SK-N-SH treated with all-trans-retinoic acid at 6 μM for 48 hours (cell line): Measurements from ENCODE around the gene PPP1R1C.

Source experiments
- ATAC-seq: fragments of 200-7000 bp; cut with Tn5 transposase; 3 replicates; pipeline ENCODE4 v1.9.1; 2020; ENCODE audit warnings: mild to moderate bottlenecking, moderate library complexity
- ARNTL ChIP-seq: fragments of 450-650 bp; formaldehyde crosslinking; IDR thresholded peaks from 2 replicates; pipeline ENCODE4 v1.5.0; 2020; ENCODE audit warnings: low read depth, mild to moderate bottlenecking, moderate library complexity, borderline replicate concordance
- BACH2 ChIP-seq: fragments of 250-450 bp; sonication (Bioruptor Pico); IDR thresholded peaks from 2 replicates; pipeline ENCODE4 v1.9.0; 2021; ENCODE audit warnings: mild to moderate bottlenecking, borderline replicate concordance
- CSDC2 ChIP-seq: fragments of 250-450 bp; sonication (Bioruptor Pico); IDR thresholded peaks from 2 replicates; pipeline ENCODE4 v1.5.0; 2020; ENCODE audit warnings: mild to moderate bottlenecking, moderate library complexity
- ESRRG ChIP-seq: fragments of 250-450 bp; sonication (Bioruptor Pico); IDR thresholded peaks from 2 replicates; pipeline ENCODE4 v1.6.1; 2021; ENCODE audit warnings: mild to moderate bottlenecking
- GLIS3 ChIP-seq: fragments of 250-450 bp; sonication (Bioruptor Pico); IDR thresholded peaks from 2 replicates; pipeline ENCODE4 v1.5.0; 2020; ENCODE audit warnings: mild to moderate bottlenecking, moderate library complexity
- ISL1 ChIP-seq: fragments of 250-450 bp; sonication (Bioruptor Pico); IDR thresholded peaks from 2 replicates; pipeline ENCODE4 v2.1.2; 2022; ENCODE audit warnings: mild to moderate bottlenecking, moderate library complexity
- POU6F1 ChIP-seq: fragments of 250-450 bp; sonication (Bioruptor Pico); IDR thresholded peaks from 2 replicates; pipeline ENCODE4 v1.8.0; 2021; ENCODE audit warnings: low read depth, mild to moderate bottlenecking, moderate library complexity, borderline replicate concordance
- PPARA ChIP-seq: fragments of 250-450 bp; sonication (Bioruptor Pico); IDR thresholded peaks from 2 replicates; pipeline ENCODE4 v1.5.0; 2020; ENCODE audit warnings: mild to moderate bottlenecking, borderline replicate concordance
- RARB ChIP-seq: fragments of 250-450 bp; sonication (Bioruptor Pico); IDR thresholded peaks from 2 replicates; pipeline ENCODE4 v1.8.0; 2021; ENCODE audit warnings: mild to moderate bottlenecking, moderate library complexity
- SNAI2 ChIP-seq: fragments of 250-450 bp; sonication (Bioruptor Pico); IDR thresholded peaks from 2 replicates; pipeline ENCODE4 v1.5.0; 2020; ENCODE audit warnings: mild to moderate bottlenecking, moderate library complexity
- TCF4 ChIP-seq: fragments of 250-450 bp; sonication (Bioruptor Pico); IDR thresholded peaks from 2 replicates; pipeline ENCODE4 v1.8.0; 2021; ENCODE audit warnings: mild to moderate bottlenecking, moderate library complexity, borderline replicate concordance
- ZC3H10 ChIP-seq: fragments of 250-450 bp; sonication (Bioruptor Pico); IDR thresholded peaks from 2 replicates; pipeline ENCODE4 v1.5.1; 2021; ENCODE audit warnings: mild to moderate bottlenecking, moderate library complexity
- ZFP3 ChIP-seq: fragments of 250-450 bp; sonication (Bioruptor Pico); IDR thresholded peaks from 2 replicates; pipeline ENCODE4 v1.5.0; 2020; ENCODE audit warnings: mild to moderate bottlenecking, moderate library complexity
- ZFP30 ChIP-seq: fragments of 450-650 bp; formaldehyde crosslinking; IDR thresholded peaks from 2 replicates; pipeline ENCODE4 v1.5.0; 2022; ENCODE audit warnings: mild to moderate bottlenecking, moderate library complexity
- ZNF565 ChIP-seq: fragments of 450-650 bp; formaldehyde crosslinking; conservative IDR thresholded peaks from 2 replicates; pipeline ENCODE4 v1.5.0; 2020; ENCODE audit warnings: low read depth, mild to moderate bottlenecking, moderate library complexity
- ZNF8 ChIP-seq: fragments of 450-650 bp; formaldehyde crosslinking; IDR thresholded peaks from 2 replicates; pipeline ENCODE4 v1.5.0; 2020; ENCODE audit warnings: mild to moderate bottlenecking, moderate library complexity
- TF ChIP-seq, protein P1 (sequence below): fragments of 250-450 bp; sonication (Bioruptor Pico); IDR thresholded peaks from 2 replicates; pipeline ENCODE4 v1.5.1; 2021; ENCODE audit warnings: mild to moderate bottlenecking, moderate library complexity
- TF ChIP-seq, protein P2 (sequence below): fragments of 250-450 bp; sonication (Bioruptor Pico); IDR thresholded peaks from 2 replicates; pipeline ENCODE4 v1.5.1; 2020; ENCODE audit warnings: low read depth, mild to moderate bottlenecking, moderate library complexity
- TF ChIP-seq, protein P3 (sequence below): fragments of 250-450 bp; sonication (Bioruptor Pico); IDR thresholded peaks from 2 replicates; pipeline ENCODE4 v1.8.0; 2020; ENCODE audit warnings: mild to moderate bottlenecking, moderate library complexity, borderline replicate concordance
- TF ChIP-seq, protein P4 (sequence below): fragments of 250-450 bp; sonication (Bioruptor Pico); IDR thresholded peaks from 2 replicates; pipeline ENCODE4 v1.5.0; 2020; ENCODE audit warnings: mild to moderate bottlenecking, moderate library complexity

The PPP1R1C gene

DNA sequence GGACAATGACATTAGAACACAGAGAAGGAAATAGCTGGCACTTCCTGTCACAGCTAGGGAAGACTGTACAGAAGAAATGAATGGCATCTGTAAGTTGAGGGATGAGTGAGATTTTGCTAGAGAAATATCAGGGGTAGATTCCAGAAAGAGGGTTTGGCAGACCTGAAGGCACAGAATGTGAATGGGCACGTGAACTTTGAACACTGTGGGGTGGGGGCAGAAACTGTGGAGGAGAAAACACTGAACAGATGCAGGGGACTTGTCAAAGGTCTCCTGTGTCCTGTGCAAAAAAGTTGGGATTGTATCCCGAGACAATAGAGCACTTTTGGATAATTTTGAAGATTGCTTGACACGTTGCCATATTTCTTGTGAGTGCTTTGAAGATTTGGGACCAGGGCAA is 88.0 kb downstream of the PPP1R1C start:
- no peak for TF ChIP-seq ZFP3 (CRISPR knock-in tag)
- no peak for ATAC-seq

- no peak for TF ChIP-seq ARNTL
- no peak for TF ChIP-seq BACH2 (CRISPR knock-in tag)
- TF ChIP-seq ISL1: no peak
- ATAC-seq: no peak
Observed at GRCh38 chr2:182077023-182077422, 91.4 kb downstream of the PPP1R1C start.

- TF ChIP-seq PPARA (CRISPR knock-in tag) (no peak), ESRRG (CRISPR knock-in tag) (no peak), SNAI2 (CRISPR knock-in tag) (peak; percentile 79; the same call in 1 of the 2 replicates), RARB (CRISPR knock-in tag) (no peak), BACH2 (CRISPR knock-in tag) (no peak), ZFP30 (CRISPR knock-in tag) (no peak), CSDC2 (CRISPR knock-in tag) (no peak), ZNF565 (CRISPR knock-in tag) (no peak), ISL1 (peak; percentile 96), TCF4 (peak; percentile 71), POU6F1 (CRISPR knock-in tag) (no peak), ZC3H10 (CRISPR knock-in tag) (0 out of 2 replicates have a peak, but pooled peaks have one; percentile 58), ZNF8 (CRISPR knock-in tag) (no peak), GLIS3 (no peak)
- TF ChIP-seq, protein P1, sequence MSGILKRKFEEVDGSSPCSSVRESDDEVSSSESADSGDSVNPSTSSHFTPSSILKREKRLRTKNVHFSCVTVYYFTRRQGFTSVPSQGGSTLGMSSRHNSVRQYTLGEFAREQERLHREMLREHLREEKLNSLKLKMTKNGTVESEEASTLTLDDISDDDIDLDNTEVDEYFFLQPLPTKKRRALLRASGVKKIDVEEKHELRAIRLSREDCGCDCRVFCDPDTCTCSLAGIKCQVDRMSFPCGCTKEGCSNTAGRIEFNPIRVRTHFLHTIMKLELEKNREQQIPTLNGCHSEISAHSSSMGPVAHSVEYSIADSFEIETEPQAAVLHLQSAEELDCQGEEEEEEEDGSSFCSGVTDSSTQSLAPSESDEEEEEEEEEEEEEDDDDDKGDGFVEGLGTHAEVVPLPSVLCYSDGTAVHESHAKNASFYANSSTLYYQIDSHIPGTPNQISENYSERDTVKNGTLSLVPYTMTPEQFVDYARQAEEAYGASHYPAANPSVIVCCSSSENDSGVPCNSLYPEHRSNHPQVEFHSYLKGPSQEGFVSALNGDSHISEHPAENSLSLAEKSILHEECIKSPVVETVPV: no peak
- TF ChIP-seq, protein P2, sequence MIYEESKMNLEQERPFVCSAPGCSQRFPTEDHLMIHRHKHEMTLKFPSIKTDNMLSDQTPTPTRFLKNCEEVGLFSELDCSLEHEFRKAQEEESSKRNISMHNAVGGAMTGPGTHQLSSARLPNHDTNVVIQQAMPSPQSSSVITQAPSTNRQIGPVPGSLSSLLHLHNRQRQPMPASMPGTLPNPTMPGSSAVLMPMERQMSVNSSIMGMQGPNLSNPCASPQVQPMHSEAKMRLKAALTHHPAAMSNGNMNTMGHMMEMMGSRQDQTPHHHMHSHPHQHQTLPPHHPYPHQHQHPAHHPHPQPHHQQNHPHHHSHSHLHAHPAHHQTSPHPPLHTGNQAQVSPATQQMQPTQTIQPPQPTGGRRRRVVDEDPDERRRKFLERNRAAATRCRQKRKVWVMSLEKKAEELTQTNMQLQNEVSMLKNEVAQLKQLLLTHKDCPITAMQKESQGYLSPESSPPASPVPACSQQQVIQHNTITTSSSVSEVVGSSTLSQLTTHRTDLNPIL (CRISPR knock-in tag): peak; percentile 84
- TF ChIP-seq, protein P3, sequence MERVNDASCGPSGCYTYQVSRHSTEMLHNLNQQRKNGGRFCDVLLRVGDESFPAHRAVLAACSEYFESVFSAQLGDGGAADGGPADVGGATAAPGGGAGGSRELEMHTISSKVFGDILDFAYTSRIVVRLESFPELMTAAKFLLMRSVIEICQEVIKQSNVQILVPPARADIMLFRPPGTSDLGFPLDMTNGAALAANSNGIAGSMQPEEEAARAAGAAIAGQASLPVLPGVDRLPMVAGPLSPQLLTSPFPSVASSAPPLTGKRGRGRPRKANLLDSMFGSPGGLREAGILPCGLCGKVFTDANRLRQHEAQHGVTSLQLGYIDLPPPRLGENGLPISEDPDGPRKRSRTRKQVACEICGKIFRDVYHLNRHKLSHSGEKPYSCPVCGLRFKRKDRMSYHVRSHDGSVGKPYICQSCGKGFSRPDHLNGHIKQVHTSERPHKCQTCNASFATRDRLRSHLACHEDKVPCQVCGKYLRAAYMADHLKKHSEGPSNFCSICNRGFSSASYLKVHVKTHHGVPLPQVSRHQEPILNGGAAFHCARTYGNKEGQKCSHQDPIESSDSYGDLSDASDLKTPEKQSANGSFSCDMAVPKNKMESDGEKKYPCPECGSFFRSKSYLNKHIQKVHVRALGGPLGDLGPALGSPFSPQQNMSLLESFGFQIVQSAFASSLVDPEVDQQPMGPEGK (CRISPR knock-in tag): peak; percentile 69; the same call in 1 of the 2 replicates
- TF ChIP-seq, protein P4, sequence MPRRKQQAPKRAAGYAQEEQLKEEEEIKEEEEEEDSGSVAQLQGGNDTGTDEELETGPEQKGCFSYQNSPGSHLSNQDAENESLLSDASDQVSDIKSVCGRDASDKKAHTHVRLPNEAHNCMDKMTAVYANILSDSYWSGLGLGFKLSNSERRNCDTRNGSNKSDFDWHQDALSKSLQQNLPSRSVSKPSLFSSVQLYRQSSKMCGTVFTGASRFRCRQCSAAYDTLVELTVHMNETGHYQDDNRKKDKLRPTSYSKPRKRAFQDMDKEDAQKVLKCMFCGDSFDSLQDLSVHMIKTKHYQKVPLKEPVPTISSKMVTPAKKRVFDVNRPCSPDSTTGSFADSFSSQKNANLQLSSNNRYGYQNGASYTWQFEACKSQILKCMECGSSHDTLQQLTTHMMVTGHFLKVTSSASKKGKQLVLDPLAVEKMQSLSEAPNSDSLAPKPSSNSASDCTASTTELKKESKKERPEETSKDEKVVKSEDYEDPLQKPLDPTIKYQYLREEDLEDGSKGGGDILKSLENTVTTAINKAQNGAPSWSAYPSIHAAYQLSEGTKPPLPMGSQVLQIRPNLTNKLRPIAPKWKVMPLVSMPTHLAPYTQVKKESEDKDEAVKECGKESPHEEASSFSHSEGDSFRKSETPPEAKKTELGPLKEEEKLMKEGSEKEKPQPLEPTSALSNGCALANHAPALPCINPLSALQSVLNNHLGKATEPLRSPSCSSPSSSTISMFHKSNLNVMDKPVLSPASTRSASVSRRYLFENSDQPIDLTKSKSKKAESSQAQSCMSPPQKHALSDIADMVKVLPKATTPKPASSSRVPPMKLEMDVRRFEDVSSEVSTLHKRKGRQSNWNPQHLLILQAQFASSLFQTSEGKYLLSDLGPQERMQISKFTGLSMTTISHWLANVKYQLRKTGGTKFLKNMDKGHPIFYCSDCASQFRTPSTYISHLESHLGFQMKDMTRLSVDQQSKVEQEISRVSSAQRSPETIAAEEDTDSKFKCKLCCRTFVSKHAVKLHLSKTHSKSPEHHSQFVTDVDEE: peak; percentile 16; the same call in 1 of the 2 replicates
- ATAC-seq: peak; percentile 88
Observed at GRCh38 chr2:182077448-182078142, 91.9 kb downstream of the PPP1R1C start.
